SK-N-SH (cell line): Measurements from ENCODE around the gene PRKAB1.

Source experiments
- FOXM1 ChIP-seq: IDR thresholded peaks from 2 replicates; pipeline ENCODE4 v1.4.0; 2012; ENCODE audit warnings: low read depth, mild to moderate bottlenecking
- JUND ChIP-seq: IDR thresholded peaks from 2 replicates; pipeline ENCODE4 v1.4.0; 2012
- NFIC ChIP-seq: IDR thresholded peaks from 2 replicates; pipeline ENCODE4 v1.4.0; 2012; ENCODE audit warnings: borderline replicate concordance
- TAF1 ChIP-seq: IDR thresholded peaks from 2 replicates; pipeline ENCODE4 v1.6.1; 2012; ENCODE audit warnings: low read depth, mild to moderate bottlenecking, low read length, moderate library complexity, borderline replicate concordance
- TEAD4 ChIP-seq: IDR thresholded peaks from 2 replicates; pipeline ENCODE4 v1.4.0; 2012; ENCODE audit warnings: mild to moderate bottlenecking, borderline replicate concordance; ENCODE audit not compliant: insufficient read depth
- TF ChIP-seq, protein P1 (sequence below): fragments of 200-600 bp; sonication (generic); IDR thresholded peaks from 2 replicates; pipeline ENCODE4 v1.6.1; 2017; ENCODE audit warnings: antibody characterized with exemption, mild to moderate bottlenecking, moderate library complexity

DNA sequence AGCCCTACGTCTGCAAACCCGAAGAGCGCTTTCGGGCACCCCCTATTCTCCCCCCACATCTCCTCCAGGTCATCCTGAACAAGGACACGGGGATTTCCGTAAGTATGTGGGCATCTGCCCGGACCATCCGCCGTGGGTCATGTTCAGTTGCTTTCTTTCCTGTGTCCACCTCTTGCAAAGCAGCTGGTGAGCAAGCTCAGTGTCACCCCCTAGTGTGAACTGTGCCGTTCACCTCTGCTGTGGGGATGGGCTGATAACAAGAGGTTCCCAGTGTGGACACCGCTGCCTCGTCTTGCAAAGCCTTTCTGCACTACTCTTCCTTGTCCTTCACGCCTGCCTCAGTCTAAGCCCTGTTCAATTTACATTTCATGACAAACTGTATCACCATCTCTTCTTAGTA, 8.6 kb downstream of the PRKAB1 start:
- TF ChIP-seq, protein P1, sequence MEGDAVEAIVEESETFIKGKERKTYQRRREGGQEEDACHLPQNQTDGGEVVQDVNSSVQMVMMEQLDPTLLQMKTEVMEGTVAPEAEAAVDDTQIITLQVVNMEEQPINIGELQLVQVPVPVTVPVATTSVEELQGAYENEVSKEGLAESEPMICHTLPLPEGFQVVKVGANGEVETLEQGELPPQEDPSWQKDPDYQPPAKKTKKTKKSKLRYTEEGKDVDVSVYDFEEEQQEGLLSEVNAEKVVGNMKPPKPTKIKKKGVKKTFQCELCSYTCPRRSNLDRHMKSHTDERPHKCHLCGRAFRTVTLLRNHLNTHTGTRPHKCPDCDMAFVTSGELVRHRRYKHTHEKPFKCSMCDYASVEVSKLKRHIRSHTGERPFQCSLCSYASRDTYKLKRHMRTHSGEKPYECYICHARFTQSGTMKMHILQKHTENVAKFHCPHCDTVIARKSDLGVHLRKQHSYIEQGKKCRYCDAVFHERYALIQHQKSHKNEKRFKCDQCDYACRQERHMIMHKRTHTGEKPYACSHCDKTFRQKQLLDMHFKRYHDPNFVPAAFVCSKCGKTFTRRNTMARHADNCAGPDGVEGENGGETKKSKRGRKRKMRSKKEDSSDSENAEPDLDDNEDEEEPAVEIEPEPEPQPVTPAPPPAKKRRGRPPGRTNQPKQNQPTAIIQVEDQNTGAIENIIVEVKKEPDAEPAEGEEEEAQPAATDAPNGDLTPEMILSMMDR, result no peak
- TF ChIP-seq TEAD4 (no peak), NFIC (no peak), JUND (no peak), FOXM1 (no peak), TAF1 (no peak)
